ENCODE results near the gene PINK1. TPM values are rescaled to one million over a fixed set of nuclear protein-coding genes. Genes with fewer than 3 reads are reported as not detected.
A peak's percentile ranks its signal among the peaks of the same experiment; 100 is the strongest.

Gene PINK1
- total RNA-seq, 1 donor from 2014 or later = 32.0 TPM

- Mint-ChIP-seq H3K4me1 (ENCODE audit: low read depth, unreplicated experiment) (peaks cover 15% of the 10 kb centered on the region), H3K9me3 (ENCODE audit: unreplicated experiment) (peaks cover 4% of the 10 kb centered on the region), H3K36me3 (ENCODE audit: unreplicated experiment) (no peaks in the 10 kb centered on the region), H3K4me3 (ENCODE audit: unreplicated experiment) (peak overlapping the region; percentile 98), H3K27me3 (ENCODE audit: unreplicated experiment) (no peaks in the 10 kb centered on the region), H3K27ac (ENCODE audit: unreplicated experiment) (peak overlapping the region; percentile 95)
- TF ChIP-seq CTCF (IDR thresholded peaks at IDR 0.05; ENCODE audit: partially characterized antibody, unreplicated experiment) = no peak
- DNase-seq = no peak
These were observed 27.6 kb downstream of the PINK1 start for GRCh38 chr1:20660847-20661206.

- Mint-ChIP-seq H3K36me3 (ENCODE audit: unreplicated experiment) (no peaks in the 10 kb centered on the region), H3K27me3 (ENCODE audit: unreplicated experiment) (no peaks in the 10 kb centered on the region), H3K27ac (ENCODE audit: unreplicated experiment) (peak within 1 kb of the TSS; percentile 95), H3K4me1 (ENCODE audit: low read depth, unreplicated experiment) (peaks cover 15% of the 10 kb centered on the region), H3K9me3 (ENCODE audit: unreplicated experiment) (peaks cover 4% of the 10 kb centered on the region), H3K4me3 (ENCODE audit: unreplicated experiment) (peak within 1 kb of the TSS; percentile 98)
- TF ChIP-seq CTCF (IDR thresholded peaks at IDR 0.05; ENCODE audit: partially characterized antibody, unreplicated experiment) = peak; percentile 6
- peak; percentile 95 for DNase-seq
These were observed 28.2 kb downstream of the PINK1 start, which contains the start of gene DDOST for GRCh38 chr1:20661207-20662109. TSS of gene DDOST (minus strand) at chr1:20661369. CDS start at chr1:20661350, 19 bp downstream.

- Mint-ChIP-seq H3K9me3 (ENCODE audit: unreplicated experiment) (peaks cover 4% of the 10 kb centered on the region), H3K36me3 (ENCODE audit: unreplicated experiment) (peaks cover 4% of the 10 kb centered on the region), H3K4me3 (ENCODE audit: unreplicated experiment) (peak overlapping the region; percentile 98), H3K27me3 (ENCODE audit: unreplicated experiment) (no peaks in the 10 kb centered on the region), H3K27ac (ENCODE audit: unreplicated experiment) (peak overlapping the region; percentile 87), H3K4me1 (ENCODE audit: low read depth, unreplicated experiment) (peaks cover 15% of the 10 kb centered on the region)
- no peak for DNase-seq
- peak; percentile 15 for TF ChIP-seq CTCF (IDR thresholded peaks at IDR 0.05; ENCODE audit: partially characterized antibody, unreplicated experiment)
These were observed 28.8 kb downstream of the PINK1 start for GRCh38 chr1:20662110-20662475.

- Mint-ChIP-seq H3K4me3 (ENCODE audit: unreplicated experiment) (peak overlapping the region; percentile 34), H3K27ac (ENCODE audit: unreplicated experiment) (no peak overlapping the region), H3K36me3 (ENCODE audit: unreplicated experiment) (peaks cover 4% of the 10 kb centered on the region), H3K9me3 (ENCODE audit: unreplicated experiment) (peaks cover 4% of the 10 kb centered on the region), H3K27me3 (ENCODE audit: unreplicated experiment) (no peaks in the 10 kb centered on the region), H3K4me1 (ENCODE audit: low read depth, unreplicated experiment) (peaks cover 15% of the 10 kb centered on the region)
- no peak for TF ChIP-seq CTCF (IDR thresholded peaks at IDR 0.05; ENCODE audit: partially characterized antibody, unreplicated experiment)
- no peak for DNase-seq
These were observed 30.1 kb downstream of the PINK1 start for GRCh38 chr1:20663365-20663764.

Measured in glutamatergic neuron (in vitro differentiated cells).